Trophoblast cell (in vitro differentiated cells and primary cell): ENCODE measurements around the gene BMPR2.
A peak's percentile ranks its signal among the peaks of the same experiment; 100 is the strongest.
"Not testable (repeated sequence)": the region's sequence is repeated elsewhere in the genome, so short reads cannot be mapped to it uniquely, and the experiment has no call there.

Experiments
- DNase-seq, 2 donors: peaks; one replicate each; pipeline ENCODE4 v3.0.0-alpha.2; 2016
- H2AFZ ChIP-seq: 2 replicates; pipeline ENCODE4 v1.6.1; 2013; ENCODE audit warnings: low read length, moderate library complexity, mild to moderate bottlenecking; ENCODE audit not compliant: insufficient read depth, poor library complexity
- H2AK5ac ChIP-seq: 2 replicates; pipeline ENCODE4 v1.6.1; 2013; ENCODE audit warnings: mild to moderate bottlenecking, low read length
- H2BK120ac ChIP-seq: 2 replicates; pipeline ENCODE4 v1.6.1; 2013; ENCODE audit warnings: low read length, mild to moderate bottlenecking, moderate library complexity; ENCODE audit not compliant: insufficient read depth, poor library complexity
- H2BK12ac ChIP-seq: 2 replicates; pipeline ENCODE4 v1.6.1; 2013; ENCODE audit warnings: mild to moderate bottlenecking, low read length, moderate library complexity
- H2BK5ac ChIP-seq: 2 replicates; pipeline ENCODE4 v1.6.1; 2013; ENCODE audit warnings: low read length, low read depth, moderate library complexity, mild to moderate bottlenecking; ENCODE audit not compliant: poor library complexity
- H3K14ac ChIP-seq: 2 replicates; pipeline ENCODE4 v1.6.1; 2013; ENCODE audit warnings: mild to moderate bottlenecking, low read length
- H3K18ac ChIP-seq: 2 replicates; pipeline ENCODE4 v1.6.1; 2013; ENCODE audit warnings: mild to moderate bottlenecking, low read length
- H3K23ac ChIP-seq: 2 replicates; pipeline ENCODE4 v1.6.1; 2013; ENCODE audit warnings: low read length
- H3K27ac ChIP-seq: 2 replicates; pipeline ENCODE4 v1.5.1; 2013; ENCODE audit warnings: low read depth, mild to moderate bottlenecking, inconsistent platforms, low read length, moderate library complexity
- H3K27me3 ChIP-seq: 2 replicates; pipeline ENCODE4 v1.6.1; 2013; ENCODE audit warnings: inconsistent platforms, mild to moderate bottlenecking, low read length, moderate library complexity; ENCODE audit not compliant: insufficient read depth
- H3K36me3 ChIP-seq, 2 experiments: 1 replicate in 1 of 2; 2 replicates in 1 of 2; pipeline ENCODE4 v1.6.1; 2013; ENCODE audit warnings: low read length in 2 of 2, mild to moderate bottlenecking in 2 of 2, moderate library complexity in 1 of 2; ENCODE audit not compliant: insufficient read depth in 2 of 2, control insufficient read depth in 1 of 2
- H3K4ac ChIP-seq: 2 replicates; pipeline ENCODE4 v1.6.1; 2013; ENCODE audit warnings: low read depth, mild to moderate bottlenecking, low read length, moderate library complexity
- H3K4me1 ChIP-seq, 2 experiments: 1 replicate in 1 of 2; 2 replicates in 1 of 2; pipeline ENCODE4 v1.6.1; 2013; ENCODE audit warnings: low read length in 2 of 2, mild to moderate bottlenecking in 2 of 2, moderate library complexity in 1 of 2; ENCODE audit not compliant: insufficient read depth in 2 of 2, control insufficient read depth in 1 of 2
- H3K4me2 ChIP-seq: 2 replicates; pipeline ENCODE4 v1.6.1; 2013; ENCODE audit warnings: inconsistent platforms, mild to moderate bottlenecking, low read length, moderate library complexity
- H3K4me3 ChIP-seq: 2 replicates; pipeline ENCODE4 v1.5.1; 2013; ENCODE audit warnings: mild to moderate bottlenecking, low read depth, low read length, inconsistent platforms
- H3K79me1 ChIP-seq: one replicate; pipeline ENCODE4 v1.6.1; 2013; ENCODE audit warnings: low read length
- H3K79me2 ChIP-seq: 2 replicates; pipeline ENCODE4 v1.6.1; 2013; ENCODE audit warnings: low read length, mild to moderate bottlenecking; ENCODE audit not compliant: control insufficient read depth, insufficient read depth, poor library complexity
- H3K9ac ChIP-seq: 2 replicates; pipeline ENCODE4 v1.6.1; 2013; ENCODE audit warnings: mild to moderate bottlenecking, low read length
- H3K9me3 ChIP-seq: 2 replicates; pipeline ENCODE4 v1.6.1; 2013; ENCODE audit warnings: low read depth, mild to moderate bottlenecking, control low read depth, inconsistent platforms, low read length; ENCODE audit not compliant: insufficient read depth
- H4K12ac ChIP-seq: 2 replicates; pipeline ENCODE4 v1.6.1; 2013; ENCODE audit warnings: low read depth, mild to moderate bottlenecking, low read length, moderate library complexity
- H4K8ac ChIP-seq: 2 replicates; pipeline ENCODE4 v1.6.1; 2013; ENCODE audit warnings: low read depth, mild to moderate bottlenecking, low read length, moderate library complexity
- H4K91ac ChIP-seq: one replicate; pipeline ENCODE4 v1.6.1; 2013; ENCODE audit warnings: low read depth, mild to moderate bottlenecking, low read length, moderate library complexity
- WGBS: extraction: QIAGEN DNeasy Blood & Tissue Kit; methylation state at CpG from one replicate; pipeline ENCODE4 v1.1.7; 2013; ENCODE audit warnings: missing lambda C conversion rate; ENCODE audit not compliant: insufficient read length, insufficient coverage; ENCODE audit errors: extremely low coverage; 5-methylcytosine and 5-hydroxymethylcytosine counted together

BMPR2 gene

GRCh38 chr2:202497473-202497866 is 121.3 kb downstream of the BMPR2 start:
- H3K9ac ChIP-seq, H3K23ac ChIP-seq, H2BK5ac ChIP-seq, DNase-seq, H2BK120ac ChIP-seq, H3K9me3 ChIP-seq, H3K79me1 ChIP-seq, H3K4me2 ChIP-seq, H2BK12ac ChIP-seq, H3K4me1 ChIP-seq, H2AK5ac ChIP-seq, H2AFZ ChIP-seq, H3K14ac ChIP-seq, H3K79me2 ChIP-seq, H3K18ac ChIP-seq, H3K27ac ChIP-seq, H3K4me3 ChIP-seq, H3K4ac ChIP-seq, H4K12ac ChIP-seq, H4K8ac ChIP-seq, H4K91ac ChIP-seq, H3K27me3 ChIP-seq: not testable (repeated sequence)
- no CpG with 5 or more reads among the region's 7 CpGs for WGBS
- peaks cover 7 to 12% of the 10 kb centered on the region in 2 experiments for H3K36me3 ChIP-seq

DNA sequence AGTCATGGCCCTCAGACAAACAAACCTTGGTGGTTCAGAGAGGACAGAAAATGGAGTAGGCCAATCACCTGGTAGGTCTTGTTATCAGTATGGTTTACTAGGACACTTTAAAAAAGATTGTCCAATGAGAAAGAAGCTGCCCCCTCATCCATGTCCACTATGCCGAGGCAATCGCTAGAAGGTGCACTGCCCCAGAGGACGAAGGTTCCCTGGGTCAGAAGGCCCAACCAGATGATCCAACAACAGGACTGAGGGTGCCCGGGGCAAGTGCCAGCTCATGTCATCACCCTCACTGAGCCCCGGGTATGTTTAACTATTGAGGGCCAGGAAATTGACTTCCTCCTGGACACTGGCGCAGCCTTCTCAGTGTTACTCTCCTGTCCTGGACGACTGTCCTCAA is 123.7 kb downstream of the BMPR2 start:
- not testable (repeated sequence) for H2BK12ac ChIP-seq, H2BK5ac ChIP-seq, H3K4me3 ChIP-seq, H3K14ac ChIP-seq, H4K8ac ChIP-seq, H3K4me2 ChIP-seq, H3K9me3 ChIP-seq, H2BK120ac ChIP-seq, H3K4me1 ChIP-seq, H3K27ac ChIP-seq, H4K91ac ChIP-seq, H3K27me3 ChIP-seq, H3K79me2 ChIP-seq, H2AFZ ChIP-seq, H3K79me1 ChIP-seq, H3K18ac ChIP-seq, H3K4ac ChIP-seq, H3K23ac ChIP-seq, H3K9ac ChIP-seq, H2AK5ac ChIP-seq, H4K12ac ChIP-seq, DNase-seq
- peaks cover 18 to 28% of the 10 kb centered on the region in 2 experiments for H3K36me3 ChIP-seq
- no CpG with 5 or more reads among the region's 7 CpGs for WGBS

GRCh38 chr2:202503276-202503675 is 127.1 kb downstream of the BMPR2 start:
- not testable (repeated sequence) for H2BK5ac ChIP-seq, H3K9ac ChIP-seq, H3K23ac ChIP-seq, H3K27me3 ChIP-seq, H4K8ac ChIP-seq, H3K14ac ChIP-seq, H3K9me3 ChIP-seq, DNase-seq, H3K4me1 ChIP-seq, H2AK5ac ChIP-seq, H3K79me1 ChIP-seq, H3K4me3 ChIP-seq, H3K79me2 ChIP-seq, H2BK12ac ChIP-seq, H3K4ac ChIP-seq, H2BK120ac ChIP-seq, H3K4me2 ChIP-seq, H4K12ac ChIP-seq, H3K18ac ChIP-seq, H2AFZ ChIP-seq, H3K27ac ChIP-seq, H4K91ac ChIP-seq
- H3K36me3 ChIP-seq: peaks cover 19% of the 10 kb centered on the region in 2 experiments
- no CpG with 5 or more reads among the region's 21 CpGs for WGBS

- Histone ChIP-seq H2BK5ac (no peak overlapping the region), H2AK5ac (no peak overlapping the region), H4K8ac (no peak overlapping the region), H3K79me2 (peaks cover 1% of the 10 kb centered on the region), H3K23ac (no peak overlapping the region), H3K4me1 (no peaks in the 10 kb centered on the region), H3K18ac (no peak overlapping the region), H4K12ac (no peak overlapping the region), H3K9me3 (no peaks in the 10 kb centered on the region), H3K9ac (no peak overlapping the region), H3K36me3 (peaks cover 13% of the 10 kb centered on the region in 2 experiments), H3K4me2 (no peak overlapping the region), H3K27me3 (no peaks in the 10 kb centered on the region), H3K4me3 (no peak overlapping the region), H4K91ac (no peak overlapping the region), H2AFZ (no peak overlapping the region), H3K4ac (no peak overlapping the region), H3K79me1 (no peaks in the 10 kb centered on the region), H3K27ac (no peak overlapping the region), H3K14ac (no peak overlapping the region), H2BK12ac (no peak overlapping the region), H2BK120ac (no peak overlapping the region)
- peak in 1 of 2 donors; percentile 42 for DNase-seq
- WGBS: no CpG with 5 or more reads among the region's 2 CpGs
These were observed 132.6 kb downstream of the BMPR2 start for GRCh38 chr2:202508686-202509085.
